HepG2 (cell line): Measurements from ENCODE around the gene NPW. TPM values are rescaled to one million over a fixed set of nuclear protein-coding genes. Genes with fewer than 3 reads are reported as not detected.

Experiments used
- ATF7-NPFF ChIP-seq: sonication (generic); formaldehyde crosslinking; IDR thresholded peaks from 2 replicates; pipeline ENCODE4 v1.8.1; 2023; ENCODE audit warnings: mild to moderate bottlenecking, low read depth, missing genetic modification reagents, moderate library complexity
- MIER2 ChIP-seq: IDR thresholded peaks from 2 replicates; pipeline ENCODE4 v1.6.1; 2016; ENCODE audit warnings: missing biosample characterization, missing genetic modification reagents
- NPAS2 ChIP-seq: sonication (generic); formaldehyde crosslinking; IDR thresholded peaks from 2 replicates; pipeline ENCODE4 v1.8.0; 2022; ENCODE audit warnings: mild to moderate bottlenecking, missing genetic modification reagents, borderline replicate concordance
- PITX1 ChIP-seq: sonication (generic); formaldehyde crosslinking; IDR thresholded peaks from 2 replicates; pipeline ENCODE4 v1.5.1; 2020; ENCODE audit warnings: mild to moderate bottlenecking, missing genetic modification reagents
- RNF2 ChIP-seq: fragments of 450-650 bp; conservative IDR thresholded peaks from 2 replicates; pipeline ENCODE4 v1.6.1; 2016; ENCODE audit warnings: low read depth
- SCMH1 ChIP-seq: sonication (generic); formaldehyde crosslinking; IDR thresholded peaks from 2 replicates; pipeline ENCODE4 v1.9.0; 2021; ENCODE audit warnings: missing genetic modification reagents, mild to moderate bottlenecking, borderline replicate concordance
- SIX1 ChIP-seq: sonication (generic); formaldehyde crosslinking; IDR thresholded peaks from 2 replicates; pipeline ENCODE4 v1.4.0; 2020; ENCODE audit warnings: missing genetic modification reagents, borderline replicate concordance
- ZNF33A ChIP-seq: sonication (generic); formaldehyde crosslinking; IDR thresholded peaks from 2 replicates; pipeline ENCODE4 v1.5.1; 2020; ENCODE audit warnings: missing genetic modification reagents, mild to moderate bottlenecking, moderate library complexity, borderline replicate concordance
- ZNF569 ChIP-seq: sonication (generic); formaldehyde crosslinking; IDR thresholded peaks from 2 replicates; pipeline ENCODE4 v1.5.0; 2020; ENCODE audit warnings: mild to moderate bottlenecking, missing genetic modification reagents, moderate library complexity, borderline replicate concordance
- polyA plus RNA-seq, 8 experiments: library from polyadenylated mRNA; depleted of rRNA in 3 of 8; stranded (reverse) in 7 of 8; unstranded in 1 of 8; fragments of >200 nt; fragmentation: Illumina TruSeq in 4 of 8; extraction: Trizol in 4 of 8; gene quantifications; 2 replicates each; pipeline versions ENCODE4 v1.2.1 to v1.2.3, GENCODE V29; 2011 to 2016; ENCODE audit warnings: low read depth in 4 of 8, missing spikeins in 1 of 8, mixed read lengths in 1 of 8; ENCODE audit not compliant: insufficient read depth in 1 of 8
- total RNA-seq, 5 experiments: library from RNA; depleted of rRNA; stranded (reverse); fragments of >200 nt; fragmentation: Illumina TruSeq; extraction: Trizol; gene quantifications; 2 replicates each; pipeline ENCODE4 v1.2.3, GENCODE V29; 2016; ENCODE audit warnings: low read depth in 1 of 5
- TF ChIP-seq, protein P1 (sequence below): sonication (generic); formaldehyde crosslinking; IDR thresholded peaks from 2 replicates; pipeline ENCODE4 v1.5.1; 2020; ENCODE audit warnings: missing genetic modification reagents, mild to moderate bottlenecking, borderline replicate concordance
- TF ChIP-seq, protein P2 (sequence below): sonication (generic); formaldehyde crosslinking; IDR thresholded peaks from 2 replicates; pipeline ENCODE4 v1.5.0; 2020; ENCODE audit warnings: mild to moderate bottlenecking, missing genetic modification reagents, borderline replicate concordance
- TF ChIP-seq, protein P3 (sequence below): sonication (generic); formaldehyde crosslinking; IDR thresholded peaks from 2 replicates; pipeline ENCODE4 v1.4.0; 2020; ENCODE audit warnings: mild to moderate bottlenecking, missing genetic modification reagents, borderline replicate concordance
- TF ChIP-seq, protein P4 (sequence below): sonication (generic); formaldehyde crosslinking; IDR thresholded peaks from 2 replicates; pipeline ENCODE4 v1.5.0; 2020; ENCODE audit warnings: mild to moderate bottlenecking, missing genetic modification reagents, moderate library complexity

NPW gene
- total and polyA plus RNA-seq, 2 of the 13 experiments (the other 11 are each of a cell fraction or from before 2014, with no cell fraction given), result 0.24 to 0.97 TPM

GRCh38 chr16:2033057-2033908, 13.7 kb downstream of the NPW start (continued):
- TF ChIP-seq PITX1, result no peak
- TF ChIP-seq, protein P1, sequence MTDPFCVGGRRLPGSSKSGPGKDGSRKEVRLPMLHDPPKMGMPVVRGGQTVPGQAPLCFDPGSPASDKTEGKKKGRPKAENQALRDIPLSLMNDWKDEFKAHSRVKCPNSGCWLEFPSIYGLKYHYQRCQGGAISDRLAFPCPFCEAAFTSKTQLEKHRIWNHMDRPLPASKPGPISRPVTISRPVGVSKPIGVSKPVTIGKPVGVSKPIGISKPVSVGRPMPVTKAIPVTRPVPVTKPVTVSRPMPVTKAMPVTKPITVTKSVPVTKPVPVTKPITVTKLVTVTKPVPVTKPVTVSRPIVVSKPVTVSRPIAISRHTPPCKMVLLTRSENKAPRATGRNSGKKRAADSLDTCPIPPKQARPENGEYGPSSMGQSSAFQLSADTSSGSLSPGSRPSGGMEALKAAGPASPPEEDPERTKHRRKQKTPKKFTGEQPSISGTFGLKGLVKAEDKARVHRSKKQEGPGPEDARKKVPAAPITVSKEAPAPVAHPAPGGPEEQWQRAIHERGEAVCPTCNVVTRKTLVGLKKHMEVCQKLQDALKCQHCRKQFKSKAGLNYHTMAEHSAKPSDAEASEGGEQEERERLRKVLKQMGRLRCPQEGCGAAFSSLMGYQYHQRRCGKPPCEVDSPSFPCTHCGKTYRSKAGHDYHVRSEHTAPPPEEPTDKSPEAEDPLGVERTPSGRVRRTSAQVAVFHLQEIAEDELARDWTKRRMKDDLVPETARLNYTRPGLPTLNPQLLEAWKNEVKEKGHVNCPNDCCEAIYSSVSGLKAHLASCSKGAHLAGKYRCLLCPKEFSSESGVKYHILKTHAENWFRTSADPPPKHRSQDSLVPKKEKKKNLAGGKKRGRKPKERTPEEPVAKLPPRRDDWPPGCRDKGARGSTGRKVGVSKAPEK (CRISPR knock-in tag), result no peak
- no peak for TF ChIP-seq SIX1
- TF ChIP-seq ATF7-NPFF (CRISPR knock-in tag), result no peak
- no peak for TF ChIP-seq NPAS2 (CRISPR knock-in tag)
- TF ChIP-seq ZNF569, result no peak
- TF ChIP-seq ZNF33A, result no peak
- no peak for TF ChIP-seq SCMH1 (CRISPR knock-in tag)
- TF ChIP-seq RNF2, result no peak
- no peak for TF ChIP-seq MIER2
- TF ChIP-seq, protein P2, sequence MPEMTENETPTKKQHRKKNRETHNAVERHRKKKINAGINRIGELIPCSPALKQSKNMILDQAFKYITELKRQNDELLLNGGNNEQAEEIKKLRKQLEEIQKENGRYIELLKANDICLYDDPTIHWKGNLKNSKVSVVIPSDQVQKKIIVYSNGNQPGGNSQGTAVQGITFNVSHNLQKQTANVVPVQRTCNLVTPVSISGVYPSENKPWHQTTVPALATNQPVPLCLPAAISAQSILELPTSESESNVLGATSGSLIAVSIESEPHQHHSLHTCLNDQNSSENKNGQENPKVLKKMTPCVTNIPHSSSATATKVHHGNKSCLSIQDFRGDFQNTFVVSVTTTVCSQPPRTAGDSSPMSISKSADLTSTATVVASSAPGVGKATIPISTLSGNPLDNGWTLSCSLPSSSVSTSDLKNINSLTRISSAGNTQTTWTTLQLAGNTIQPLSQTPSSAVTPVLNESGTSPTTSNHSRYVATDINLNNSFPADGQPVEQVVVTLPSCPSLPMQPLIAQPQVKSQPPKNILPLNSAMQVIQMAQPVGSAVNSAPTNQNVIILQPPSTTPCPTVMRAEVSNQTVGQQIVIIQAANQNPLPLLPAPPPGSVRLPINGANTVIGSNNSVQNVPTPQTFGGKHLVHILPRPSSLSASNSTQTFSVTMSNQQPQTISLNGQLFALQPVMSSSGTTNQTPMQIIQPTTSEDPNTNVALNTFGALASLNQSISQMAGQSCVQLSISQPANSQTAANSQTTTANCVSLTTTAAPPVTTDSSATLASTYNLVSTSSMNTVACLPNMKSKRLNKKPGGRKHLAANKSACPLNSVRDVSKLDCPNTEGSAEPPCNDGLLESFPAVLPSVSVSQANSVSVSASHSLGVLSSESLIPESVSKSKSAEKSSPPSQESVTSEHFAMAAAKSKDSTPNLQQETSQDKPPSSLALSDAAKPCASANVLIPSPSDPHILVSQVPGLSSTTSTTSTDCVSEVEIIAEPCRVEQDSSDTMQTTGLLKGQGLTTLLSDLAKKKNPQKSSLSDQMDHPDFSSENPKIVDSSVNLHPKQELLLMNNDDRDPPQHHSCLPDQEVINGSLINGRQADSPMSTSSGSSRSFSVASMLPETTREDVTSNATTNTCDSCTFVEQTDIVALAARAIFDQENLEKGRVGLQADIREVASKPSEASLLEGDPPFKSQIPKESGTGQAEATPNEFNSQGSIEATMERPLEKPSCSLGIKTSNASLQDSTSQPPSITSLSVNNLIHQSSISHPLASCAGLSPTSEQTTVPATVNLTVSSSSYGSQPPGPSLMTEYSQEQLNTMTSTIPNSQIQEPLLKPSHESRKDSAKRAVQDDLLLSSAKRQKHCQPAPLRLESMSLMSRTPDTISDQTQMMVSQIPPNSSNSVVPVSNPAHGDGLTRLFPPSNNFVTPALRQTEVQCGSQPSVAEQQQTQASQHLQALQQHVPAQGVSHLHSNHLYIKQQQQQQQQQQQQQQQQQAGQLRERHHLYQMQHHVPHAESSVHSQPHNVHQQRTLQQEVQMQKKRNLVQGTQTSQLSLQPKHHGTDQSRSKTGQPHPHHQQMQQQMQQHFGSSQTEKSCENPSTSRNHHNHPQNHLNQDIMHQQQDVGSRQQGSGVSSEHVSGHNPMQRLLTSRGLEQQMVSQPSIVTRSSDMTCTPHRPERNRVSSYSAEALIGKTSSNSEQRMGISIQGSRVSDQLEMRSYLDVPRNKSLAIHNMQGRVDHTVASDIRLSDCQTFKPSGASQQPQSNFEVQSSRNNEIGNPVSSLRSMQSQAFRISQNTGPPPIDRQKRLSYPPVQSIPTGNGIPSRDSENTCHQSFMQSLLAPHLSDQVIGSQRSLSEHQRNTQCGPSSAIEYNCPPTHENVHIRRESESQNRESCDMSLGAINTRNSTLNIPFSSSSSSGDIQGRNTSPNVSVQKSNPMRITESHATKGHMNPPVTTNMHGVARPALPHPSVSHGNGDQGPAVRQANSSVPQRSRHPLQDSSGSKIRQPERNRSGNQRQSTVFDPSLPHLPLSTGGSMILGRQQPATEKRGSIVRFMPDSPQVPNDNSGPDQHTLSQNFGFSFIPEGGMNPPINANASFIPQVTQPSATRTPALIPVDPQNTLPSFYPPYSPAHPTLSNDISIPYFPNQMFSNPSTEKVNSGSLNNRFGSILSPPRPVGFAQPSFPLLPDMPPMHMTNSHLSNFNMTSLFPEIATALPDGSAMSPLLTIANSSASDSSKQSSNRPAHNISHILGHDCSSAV (CRISPR knock-in tag), result no peak
- TF ChIP-seq, protein P3, sequence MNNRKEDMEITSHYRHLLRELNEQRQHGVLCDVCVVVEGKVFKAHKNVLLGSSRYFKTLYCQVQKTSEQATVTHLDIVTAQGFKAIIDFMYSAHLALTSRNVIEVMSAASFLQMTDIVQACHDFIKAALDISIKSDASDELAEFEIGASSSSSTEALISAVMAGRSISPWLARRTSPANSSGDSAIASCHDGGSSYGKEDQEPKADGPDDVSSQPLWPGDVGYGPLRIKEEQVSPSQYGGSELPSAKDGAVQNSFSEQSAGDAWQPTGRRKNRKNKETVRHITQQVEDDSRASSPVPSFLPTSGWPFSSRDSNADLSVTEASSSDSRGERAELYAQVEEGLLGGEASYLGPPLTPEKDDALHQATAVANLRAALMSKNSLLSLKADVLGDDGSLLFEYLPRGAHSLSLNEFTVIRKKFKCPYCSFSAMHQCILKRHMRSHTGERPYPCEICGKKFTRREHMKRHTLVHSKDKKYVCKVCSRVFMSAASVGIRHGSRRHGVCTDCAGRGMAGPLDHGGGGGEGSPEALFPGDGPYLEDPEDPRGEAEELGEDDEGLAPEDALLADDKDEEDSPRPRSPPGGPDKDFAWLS (CRISPR knock-in tag), result no peak
- TF ChIP-seq, protein P4, sequence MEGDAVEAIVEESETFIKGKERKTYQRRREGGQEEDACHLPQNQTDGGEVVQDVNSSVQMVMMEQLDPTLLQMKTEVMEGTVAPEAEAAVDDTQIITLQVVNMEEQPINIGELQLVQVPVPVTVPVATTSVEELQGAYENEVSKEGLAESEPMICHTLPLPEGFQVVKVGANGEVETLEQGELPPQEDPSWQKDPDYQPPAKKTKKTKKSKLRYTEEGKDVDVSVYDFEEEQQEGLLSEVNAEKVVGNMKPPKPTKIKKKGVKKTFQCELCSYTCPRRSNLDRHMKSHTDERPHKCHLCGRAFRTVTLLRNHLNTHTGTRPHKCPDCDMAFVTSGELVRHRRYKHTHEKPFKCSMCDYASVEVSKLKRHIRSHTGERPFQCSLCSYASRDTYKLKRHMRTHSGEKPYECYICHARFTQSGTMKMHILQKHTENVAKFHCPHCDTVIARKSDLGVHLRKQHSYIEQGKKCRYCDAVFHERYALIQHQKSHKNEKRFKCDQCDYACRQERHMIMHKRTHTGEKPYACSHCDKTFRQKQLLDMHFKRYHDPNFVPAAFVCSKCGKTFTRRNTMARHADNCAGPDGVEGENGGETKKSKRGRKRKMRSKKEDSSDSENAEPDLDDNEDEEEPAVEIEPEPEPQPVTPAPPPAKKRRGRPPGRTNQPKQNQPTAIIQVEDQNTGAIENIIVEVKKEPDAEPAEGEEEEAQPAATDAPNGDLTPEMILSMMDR (CRISPR knock-in tag), result no peak
